Measurements from ENCODE around the gene ZNF711.
"Not testable (repeated sequence)": the region's sequence is repeated elsewhere in the genome, so short reads cannot be mapped to it uniquely, and the experiment has no call there.

Gene ZNF711

DNA sequence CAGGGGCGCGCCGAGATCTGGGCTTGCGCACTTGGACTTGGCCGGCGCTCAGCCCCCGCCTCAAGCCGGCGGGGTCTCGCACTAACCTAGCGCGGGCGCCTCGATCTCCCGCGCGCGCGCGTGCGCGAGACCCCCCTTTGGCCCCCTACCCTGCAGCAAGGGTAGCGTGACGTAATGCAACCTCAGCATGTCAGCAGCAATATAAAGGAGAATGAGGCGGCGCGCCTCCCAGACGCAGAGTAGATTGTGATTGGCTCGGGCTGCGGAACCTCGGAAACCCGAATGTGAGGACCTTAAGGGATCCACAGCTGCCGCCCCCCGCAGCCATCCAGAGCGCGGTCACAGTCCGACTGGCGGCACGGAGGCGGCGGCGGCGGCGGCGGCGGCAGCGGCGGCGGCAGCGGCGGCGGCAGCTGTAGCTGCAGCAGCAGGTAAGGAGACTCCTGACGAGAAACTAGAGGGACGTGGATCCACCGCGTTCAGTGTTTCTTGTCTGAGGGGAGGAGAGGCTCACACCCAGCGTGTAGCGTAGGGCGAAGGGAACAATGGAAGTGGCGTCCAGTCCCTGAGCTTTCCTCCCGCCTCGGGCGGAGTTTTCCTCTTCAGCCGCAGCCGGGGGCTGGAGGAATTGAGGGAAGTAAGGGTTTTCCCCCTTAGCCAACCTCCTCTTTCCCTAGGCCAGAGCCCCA lies at the start of gene ZNF711, which contains the start of gene SATL1:
ZNF711 (plus strand) TSS at position 231 of the 689 bp plus-strand sequence. CDS start 3,582 bp downstream, outside the sequence.
SATL1 (minus strand) TSS at position 19 of the 689 bp plus-strand sequence. CDS start 134,811 bp downstream, outside the sequence.
- no peaks in the 10 kb centered on the region for H3K36me3 Mint-ChIP-seq
- H3K4me3 Mint-ChIP-seq, result peak within 1 kb of the TSS; percentile 90
- peaks cover 18% of the 10 kb centered on the region for H3K27me3 Mint-ChIP-seq
- peaks cover 10% of the 10 kb centered on the region for H3K4me1 Mint-ChIP-seq
- no peak within 1 kb of the TSS for H3K27ac Mint-ChIP-seq
- no peaks in the 10 kb centered on the region for H3K9me3 Mint-ChIP-seq

DNA sequence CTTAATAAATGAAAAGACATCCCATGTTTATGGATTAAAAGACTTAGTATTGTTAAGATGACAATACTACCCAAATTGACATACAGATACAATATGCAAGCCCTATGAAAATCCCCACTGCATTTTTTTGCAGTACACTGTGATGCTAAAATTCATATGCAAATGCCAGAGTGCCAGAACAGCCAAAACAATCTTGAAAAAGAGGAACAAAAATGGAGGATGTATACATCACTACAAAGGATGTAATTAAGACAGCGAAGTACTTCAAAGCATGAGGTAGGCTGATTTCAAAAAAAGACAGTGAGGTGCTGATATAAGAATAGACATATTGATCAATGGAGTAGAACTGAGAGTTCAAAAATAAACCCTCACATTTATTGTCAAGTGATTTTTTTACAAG lies 47.5 kb upstream of the ZNF711 start:
- no peak overlapping the region for H3K4me3 Mint-ChIP-seq
- no peaks in the 10 kb centered on the region for H3K9me3 Mint-ChIP-seq
- H3K27ac Mint-ChIP-seq, result no peak overlapping the region
- H3K36me3 Mint-ChIP-seq, result no peaks in the 10 kb centered on the region
- no peaks in the 10 kb centered on the region for H3K27me3 Mint-ChIP-seq
- no peaks in the 10 kb centered on the region for H3K4me1 Mint-ChIP-seq

DNA sequence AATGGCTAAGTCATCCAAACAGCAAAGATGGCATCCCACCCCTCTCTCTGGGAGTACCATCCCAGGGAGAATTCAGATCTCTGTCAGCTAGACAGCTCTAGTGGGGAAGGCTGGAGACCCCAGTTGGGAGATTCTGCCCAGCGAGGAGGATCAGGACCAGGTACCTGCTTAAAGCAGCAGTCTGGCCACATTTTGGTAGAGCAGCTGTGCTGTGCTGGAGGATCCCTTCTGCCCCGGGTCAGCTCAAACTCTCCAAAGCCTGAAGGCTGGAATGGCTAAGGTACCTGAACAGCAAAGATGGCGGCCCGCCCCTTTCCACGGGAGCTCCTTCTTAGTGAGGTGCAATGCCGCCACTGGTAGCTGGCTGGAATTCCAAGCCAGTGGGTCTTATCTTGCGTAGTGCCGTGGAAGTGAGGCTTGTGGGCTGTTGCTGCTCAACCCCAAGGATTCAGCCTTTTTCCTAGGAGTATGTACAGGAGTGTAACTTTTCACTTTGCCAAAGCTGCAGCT lies 40.3 kb upstream of the ZNF711 start:
- Mint-ChIP-seq H3K4me3 (no peak overlapping the region), H3K27me3 (no peaks in the 10 kb centered on the region), H3K36me3 (no peaks in the 10 kb centered on the region), H3K27ac (no peak overlapping the region), H3K4me1 (no peaks in the 10 kb centered on the region), H3K9me3 (no peaks in the 10 kb centered on the region)

GRCh38 chrX:85213792-85214530 lies 29.8 kb upstream of the ZNF711 start:
- no peaks in the 10 kb centered on the region for H3K36me3 Mint-ChIP-seq
- no peaks in the 10 kb centered on the region for H3K4me1 Mint-ChIP-seq
- H3K9me3 Mint-ChIP-seq, result peaks cover 6% of the 10 kb centered on the region
- H3K27ac Mint-ChIP-seq, result no peak overlapping the region
- H3K27me3 Mint-ChIP-seq, result peaks cover 1% of the 10 kb centered on the region
- no peak overlapping the region for H3K4me3 Mint-ChIP-seq

GRCh38 chrX:85215946-85216345 lies 27.8 kb upstream of the ZNF711 start:
- Mint-ChIP-seq H3K27ac (no peak overlapping the region), H3K27me3 (peaks cover 1% of the 10 kb centered on the region), H3K4me1 (no peaks in the 10 kb centered on the region), H3K9me3 (no peaks in the 10 kb centered on the region), H3K36me3 (no peaks in the 10 kb centered on the region), H3K4me3 (no peak overlapping the region)

GRCh38 chrX:85221361-85221760 lies 22.4 kb upstream of the ZNF711 start:
- Mint-ChIP-seq H3K4me3 (no peak overlapping the region), H3K36me3 (no peaks in the 10 kb centered on the region), H3K4me1 (no peaks in the 10 kb centered on the region), H3K27ac (no peak overlapping the region), H3K9me3 (no peaks in the 10 kb centered on the region), H3K27me3 (no peaks in the 10 kb centered on the region)

DNA sequence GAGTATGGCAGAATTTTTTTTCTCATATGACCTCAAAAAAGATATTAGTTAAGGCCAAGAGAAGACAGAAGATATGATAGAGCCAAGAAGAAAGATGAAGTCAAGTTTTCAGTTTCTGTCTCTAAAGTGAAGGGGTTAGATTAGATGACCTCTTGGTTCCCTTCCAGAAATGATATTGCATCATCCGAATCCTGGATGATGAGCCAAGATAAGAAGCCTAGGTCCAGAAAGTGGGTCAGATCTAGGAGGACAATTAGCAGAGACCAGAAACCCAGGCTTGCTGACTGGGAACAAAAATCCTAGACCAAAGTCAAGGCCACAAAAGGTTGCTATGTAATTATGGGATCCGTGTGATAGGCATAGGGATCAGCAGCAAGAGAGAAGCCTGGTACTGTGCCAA lies 20.4 kb upstream of the ZNF711 start:
- Mint-ChIP-seq H3K4me3 (no peak overlapping the region), H3K36me3 (no peaks in the 10 kb centered on the region), H3K27ac (no peak overlapping the region), H3K27me3 (no peaks in the 10 kb centered on the region), H3K9me3 (no peaks in the 10 kb centered on the region), H3K4me1 (no peaks in the 10 kb centered on the region)

DNA sequence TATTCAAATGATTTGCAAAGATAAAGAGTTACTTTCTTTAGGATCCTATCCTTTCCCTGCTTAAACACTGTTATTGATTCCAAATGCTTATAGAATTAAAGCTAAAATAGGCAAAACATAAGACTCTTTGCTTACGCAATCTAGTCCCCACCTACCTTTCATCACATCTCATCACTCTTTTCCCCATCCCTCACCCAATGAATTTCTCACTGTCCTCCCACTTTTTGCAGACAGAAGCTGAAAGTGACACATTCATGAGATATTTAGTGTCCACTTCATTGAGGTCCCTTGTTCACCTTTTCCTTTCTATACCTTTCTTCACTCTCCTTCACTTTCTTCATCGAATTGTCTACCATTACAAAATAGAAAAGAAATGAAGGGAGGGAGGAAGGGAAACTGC lies 636 bp upstream of the ZNF711 start:
- H3K4me3 Mint-ChIP-seq, result peak overlapping the region; percentile 47
- no peaks in the 10 kb centered on the region for H3K36me3 Mint-ChIP-seq
- H3K27ac Mint-ChIP-seq, result no peak overlapping the region
- H3K4me1 Mint-ChIP-seq, result peaks cover 10% of the 10 kb centered on the region
- H3K9me3 Mint-ChIP-seq, result no peaks in the 10 kb centered on the region
- H3K27me3 Mint-ChIP-seq, result peaks cover 15% of the 10 kb centered on the region

DNA sequence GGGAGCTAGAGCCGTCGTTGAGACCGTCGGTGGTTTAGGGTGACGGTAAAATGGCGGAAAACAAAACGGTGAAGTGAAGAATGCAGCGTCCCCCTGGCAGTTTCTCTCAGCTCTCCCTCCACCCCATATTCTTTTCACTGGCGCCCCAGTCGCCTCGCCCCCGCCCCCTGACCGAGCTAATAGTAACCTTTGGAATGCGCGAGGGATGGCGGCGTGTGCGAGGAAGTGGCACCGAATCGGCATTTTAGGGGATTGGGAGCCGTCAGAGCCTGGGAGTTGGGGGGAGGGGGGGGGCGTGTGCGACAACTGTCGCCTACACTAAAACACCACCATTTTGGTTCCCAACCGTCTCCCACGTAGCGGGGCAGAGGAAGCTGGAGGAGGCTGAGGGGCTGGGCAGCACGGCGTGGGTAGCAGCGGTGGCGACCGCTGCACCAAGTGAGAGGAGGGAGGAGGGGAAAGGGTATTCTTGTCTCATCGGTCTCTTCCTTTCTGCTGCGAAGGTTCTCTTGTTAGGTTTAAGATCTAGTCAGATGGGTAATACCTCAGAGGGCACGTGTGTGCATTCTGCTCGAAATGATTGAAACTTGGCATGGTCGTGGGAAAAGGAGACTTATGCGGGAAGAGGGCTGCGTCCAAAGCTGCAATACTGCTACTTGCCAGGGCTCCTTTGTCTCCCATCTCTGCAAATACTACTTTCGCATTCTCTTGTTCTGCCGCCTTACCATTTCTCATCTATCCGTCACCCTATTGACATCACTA lies 840 bp downstream of the ZNF711 start:
- Mint-ChIP-seq H3K27me3 (peaks cover 18% of the 10 kb centered on the region), H3K27ac (no peak overlapping the region), H3K9me3 (no peaks in the 10 kb centered on the region), H3K4me1 (peaks cover 10% of the 10 kb centered on the region), H3K36me3 (no peaks in the 10 kb centered on the region), H3K4me3 (peak overlapping the region; percentile 90)

DNA sequence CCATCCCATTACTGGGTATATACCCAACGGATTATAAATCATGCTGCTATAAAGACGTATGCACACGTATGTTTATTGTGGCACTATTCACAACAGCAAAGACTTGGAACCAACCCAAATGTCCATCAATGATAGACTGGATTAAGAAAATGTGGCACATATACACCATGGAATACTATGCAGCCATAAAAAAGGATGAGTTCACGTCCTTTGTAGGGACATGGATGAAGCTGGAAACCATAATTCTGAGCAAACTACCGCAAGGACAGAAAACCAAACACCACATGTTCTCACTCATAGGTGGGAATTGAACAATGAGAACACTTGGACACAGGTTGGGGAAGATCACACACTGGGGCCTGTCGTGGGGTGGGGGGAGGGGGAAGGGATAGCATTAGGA lies 41.5 kb downstream of the ZNF711 start:
- H3K4me3 Mint-ChIP-seq, H3K27me3 Mint-ChIP-seq, H3K27ac Mint-ChIP-seq, H3K36me3 Mint-ChIP-seq, H3K9me3 Mint-ChIP-seq, H3K4me1 Mint-ChIP-seq: not testable (repeated sequence)

DNA sequence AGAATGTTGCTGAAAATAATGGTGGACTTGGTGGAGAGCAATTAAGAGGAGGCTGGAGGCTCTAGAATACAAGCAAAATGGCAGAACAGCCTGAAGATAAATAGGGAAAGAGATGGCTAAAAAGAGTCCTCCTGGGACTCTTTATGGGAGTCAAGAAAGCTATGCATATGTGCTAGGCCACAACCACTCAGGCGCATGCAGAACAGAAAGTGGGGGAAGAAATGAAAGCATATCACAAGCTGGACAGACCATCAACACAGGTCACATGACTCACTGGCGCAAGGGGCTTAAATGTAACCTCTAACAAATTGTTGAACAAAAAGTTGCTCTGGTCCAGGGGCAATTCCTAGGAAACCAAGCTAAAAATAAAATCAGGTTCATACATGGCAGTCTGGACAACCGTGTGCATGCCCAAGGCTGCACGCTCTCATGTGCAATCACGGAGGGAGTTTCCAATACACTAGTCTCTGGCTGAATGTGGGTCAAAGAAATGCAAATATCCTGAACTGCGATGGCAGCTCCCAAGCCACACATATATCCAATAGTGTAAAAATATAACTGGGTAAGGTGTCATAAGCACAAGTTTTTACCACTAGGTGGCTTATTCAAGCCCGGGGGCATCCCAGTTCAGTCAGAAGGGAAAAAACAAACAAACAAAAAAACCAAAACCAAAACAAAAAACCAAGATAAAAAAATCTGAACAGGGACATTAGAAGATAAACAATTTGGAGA lies 45.4 kb downstream of the ZNF711 start:
- no peaks in the 10 kb centered on the region for H3K27me3 Mint-ChIP-seq
- peaks cover 5% of the 10 kb centered on the region for H3K9me3 Mint-ChIP-seq
- H3K36me3 Mint-ChIP-seq, result no peaks in the 10 kb centered on the region
- no peaks in the 10 kb centered on the region for H3K4me1 Mint-ChIP-seq
- no peak overlapping the region for H3K4me3 Mint-ChIP-seq
- no peak overlapping the region for H3K27ac Mint-ChIP-seq

- Mint-ChIP-seq H3K27me3 (no peaks in the 10 kb centered on the region), H3K9me3 (no peaks in the 10 kb centered on the region), H3K4me3 (no peak overlapping the region), H3K4me1 (no peaks in the 10 kb centered on the region), H3K27ac (no peak overlapping the region), H3K36me3 (no peaks in the 10 kb centered on the region)
Observed at GRCh38 chrX:85303544-85303943, 59.8 kb downstream of the ZNF711 start.

DNA sequence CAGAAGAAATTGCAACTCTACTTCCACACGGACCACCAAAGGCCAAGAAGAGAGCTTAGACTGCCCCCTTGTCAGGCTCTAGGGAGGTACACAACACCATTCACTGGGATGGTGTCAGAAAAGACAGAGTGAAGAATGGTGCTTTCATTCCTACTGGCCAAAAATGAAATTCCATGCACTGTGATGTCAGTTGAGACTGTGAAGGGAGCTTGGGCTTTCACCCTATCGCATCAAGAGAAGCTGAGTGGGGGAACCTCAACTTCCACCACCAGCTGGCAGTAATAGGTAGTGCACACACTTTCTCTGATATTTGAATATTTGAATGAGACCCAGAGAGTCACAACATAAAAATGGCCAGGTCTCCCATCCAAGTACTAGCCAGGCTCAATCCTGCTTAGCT lies 65.9 kb downstream of the ZNF711 start:
- H3K4me1 Mint-ChIP-seq, result no peaks in the 10 kb centered on the region
- no peak overlapping the region for H3K4me3 Mint-ChIP-seq
- no peak overlapping the region for H3K27ac Mint-ChIP-seq
- no peaks in the 10 kb centered on the region for H3K27me3 Mint-ChIP-seq
- no peaks in the 10 kb centered on the region for H3K36me3 Mint-ChIP-seq
- no peaks in the 10 kb centered on the region for H3K9me3 Mint-ChIP-seq

DNA sequence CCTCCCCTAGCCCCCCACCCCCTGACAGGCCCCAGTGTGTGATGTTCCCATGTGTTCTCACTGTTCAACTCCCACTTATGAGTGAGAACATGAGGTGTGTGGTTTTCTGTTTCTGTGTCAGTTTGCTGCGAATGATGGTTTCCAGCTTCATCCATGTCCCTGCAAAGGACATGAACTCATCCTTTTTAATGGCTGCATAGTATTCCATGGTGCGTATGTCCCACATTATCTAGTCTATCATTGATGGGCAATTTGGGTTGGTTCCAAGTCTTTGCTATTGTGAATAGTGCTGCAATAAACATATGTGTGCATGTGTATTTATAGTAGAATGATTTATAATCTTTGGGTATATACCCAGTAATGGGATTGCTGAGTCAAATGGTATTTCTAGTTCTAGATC lies 67.6 kb downstream of the ZNF711 start:
- not testable (repeated sequence) for H3K4me1 Mint-ChIP-seq, H3K27ac Mint-ChIP-seq, H3K27me3 Mint-ChIP-seq, H3K36me3 Mint-ChIP-seq, H3K4me3 Mint-ChIP-seq, H3K9me3 Mint-ChIP-seq
